Stimulated activated CD4-positive, alpha-beta T cell treated with anti-CD3 and anti-CD28 coated beads, TNF-alpha, amount 100 ng/mL, for 24 hours (primary cell): ENCODE measurements around the gene SMARCD2.
A peak's percentile ranks its signal among the peaks of the same experiment; 100 is the strongest.
"Not testable (repeated sequence)": the region's sequence is repeated elsewhere in the genome, so short reads cannot be mapped to it uniquely, and the experiment has no call there.

Source experiments
- DNase-seq, 3 experiments: peaks; one replicate each; pipeline ENCODE4 v3.0.0-alpha.2; 2020; ENCODE audit warnings: low read depth in 3 of 3

The SMARCD2 gene

GRCh38 chr17:63842540-63843386 is at the start of gene SMARCD2:
SMARCD2 (minus strand) TSS chr17:63842685; CDS start chr17:63842674, 11 bp downstream.
- peak; percentile 97 to 99 (median 98) for DNase-seq

GRCh38 chr17:63889026-63889848 is 46.8 kb upstream of the SMARCD2 start:
- DNase-seq, result not testable (repeated sequence)

- DNase-seq, result not testable (repeated sequence)
These were observed 42.6 kb upstream of the SMARCD2 start for GRCh38 chr17:63885119-63885518.

- DNase-seq, result not testable (repeated sequence)
These were observed 40.2 kb upstream of the SMARCD2 start for GRCh38 chr17:63882626-63883126.

GRCh38 chr17:63881935-63882601 is 39.6 kb upstream of the SMARCD2 start, which contains the start of gene GH2:
GH2 (minus strand) TSS chr17:63881944; CDS start chr17:63881801, 143 bp downstream.
- peak; percentile 31 to 55 (median 37) for DNase-seq

- DNase-seq, result not testable (repeated sequence)
These were observed 38.9 kb upstream of the SMARCD2 start for GRCh38 chr17:63881337-63881736.

- DNase-seq, result no peak
These were observed 38.2 kb upstream of the SMARCD2 start for GRCh38 chr17:63880706-63881105.

- not testable (repeated sequence) for DNase-seq
These were observed 35.9 kb upstream of the SMARCD2 start for GRCh38 chr17:63878413-63878812.

GRCh38 chr17:63874693-63875092 is 32.2 kb upstream of the SMARCD2 start:
- DNase-seq, result not testable (repeated sequence)

- not testable (repeated sequence) for DNase-seq
These were observed 31.7 kb upstream of the SMARCD2 start for GRCh38 chr17:63874061-63874626.

- not testable (repeated sequence) for DNase-seq
These were observed 31.1 kb upstream of the SMARCD2 start, which contains the start of gene CSH2 for GRCh38 chr17:63873577-63873976. CSH2 (minus strand) TSS chr17:63873677; CDS start chr17:63873614, 63 bp downstream.

GRCh38 chr17:63871646-63872365 is 29.3 kb upstream of the SMARCD2 start:
- not testable (repeated sequence) for DNase-seq

- not testable (repeated sequence) for DNase-seq
These were observed 27.8 kb upstream of the SMARCD2 start for GRCh38 chr17:63870292-63870665.

GRCh38 chr17:63869491-63870291 is 27.2 kb upstream of the SMARCD2 start:
- not testable (repeated sequence) for DNase-seq

GRCh38 chr17:63866625-63867024 is 24.1 kb upstream of the SMARCD2 start:
- not testable (repeated sequence) for DNase-seq

GRCh38 chr17:63859257-63859656 is 16.8 kb upstream of the SMARCD2 start:
- no peak for DNase-seq

- DNase-seq, result not testable (repeated sequence)
These were observed 13.9 kb upstream of the SMARCD2 start for GRCh38 chr17:63856425-63856824.

GRCh38 chr17:63855185-63855584 is 12.7 kb upstream of the SMARCD2 start:
- DNase-seq, result no peak

- DNase-seq, result no peak
These were observed 12.2 kb upstream of the SMARCD2 start for GRCh38 chr17:63854709-63855108.

- no peak for DNase-seq
These were observed 10.8 kb upstream of the SMARCD2 start for GRCh38 chr17:63853260-63853659.
